SK-N-SH (cell line): ENCODE measurements around the gene TACR2. TPM values are rescaled to one million over a fixed set of nuclear protein-coding genes. Genes with fewer than 3 reads are reported as not detected.

Source experiments
- CTCF ChIA-PET: fragments of 300-600, 350-600 bp; formaldehyde crosslinking; extraction: SDS; loops from one replicate; lab custom pipeline; 2021; lab: Yijun Ruan, JAX
- POLR2A ChIA-PET: fragments of 350-600 bp; sonication (Branson Sonifier 250); formaldehyde crosslinking; extraction: SDS; loops from one replicate; lab custom pipeline; 2020; ENCODE audit warnings: antibody characterized with exemption, inconsistent platforms; lab: Yijun Ruan, JAX
- DNase-seq: peaks from one replicate; pipeline ENCODE4 v3.0.0; 2012
- H2AFZ ChIP-seq: fragments of 200-600 bp; sonication (generic); 2 replicates; pipeline ENCODE4 v1.8.1; 2016; ENCODE audit warnings: antibody characterized with exemption, mild to moderate bottlenecking, low read depth
- H3F3A ChIP-seq: fragments of 200-600 bp; sonication (generic); replicated peaks from 2 replicates; pipeline ENCODE3; 2016; ENCODE audit warnings: antibody characterized with exemption, mild to moderate bottlenecking; ENCODE audit not compliant: insufficient read depth
- H3K27ac ChIP-seq, 2 experiments: fragments of 200-500 bp in 1 of 2; fragments of 200-600 bp in 1 of 2; sonication (Bioruptor generic) in 1 of 2; sonication (generic), shearing (Covaris generic) in 1 of 2; 2 replicates each; pipeline versions ENCODE4 v1.5.1 to v1.6.1; 2014 to 2016; ENCODE audit warnings: low read depth in 2 of 2, inconsistent platforms in 1 of 2, low read length in 1 of 2, mild to moderate bottlenecking in 1 of 2, mixed read lengths in 1 of 2
- H3K27me3 ChIP-seq: fragments of 200-600 bp; sonication (generic), shearing (Covaris generic); 2 replicates; pipeline ENCODE4 v1.6.1; 2016; ENCODE audit warnings: mixed run types; ENCODE audit not compliant: insufficient read depth
- H3K36me3 ChIP-seq, 2 experiments: fragments of 200-500 bp in 1 of 2; fragments of 200-600 bp in 1 of 2; sonication (Bioruptor generic) in 1 of 2; sonication (generic) in 1 of 2; replicated peaks in 1 of 2; 2 replicates each; pipeline versions ENCODE3 to v1.5.1; 2014 to 2016; ENCODE audit warnings: low read length in 1 of 2, mild to moderate bottlenecking in 1 of 2; ENCODE audit not compliant: insufficient read depth in 2 of 2, control insufficient read depth in 1 of 2
- H3K4me1 ChIP-seq, 2 experiments: fragments of 200-500 bp in 1 of 2; fragments of 200-600 bp in 1 of 2; sonication (Bioruptor generic) in 1 of 2; sonication (generic), shearing (Covaris generic) in 1 of 2; 2 replicates each; pipeline versions ENCODE4 v1.5.1 to v1.6.1; 2014 to 2016; ENCODE audit warnings: low read depth in 1 of 2, low read length in 1 of 2, mixed run types in 1 of 2; ENCODE audit not compliant: insufficient read depth in 2 of 2, control insufficient read depth in 1 of 2
- H3K4me2 ChIP-seq: fragments of 200-600 bp; sonication (generic), shearing (Covaris generic); 2 replicates; pipeline ENCODE4 v1.6.1; 2017; ENCODE audit warnings: mixed run types
- H3K4me3 ChIP-seq, 2 experiments: fragments of 200-500 bp in 1 of 2; fragments of 200-600 bp in 1 of 2; sonication (Bioruptor generic) in 1 of 2; sonication (generic), shearing (Covaris generic) in 1 of 2; 2 replicates each; pipeline versions ENCODE4 v1.5.1 to v1.8.1; 2014 to 2016; ENCODE audit warnings: low read depth in 2 of 2, inconsistent platforms in 1 of 2, low read length in 1 of 2, mild to moderate bottlenecking in 1 of 2, mixed read lengths in 1 of 2, moderate library complexity in 1 of 2
- H3K79me2 ChIP-seq: fragments of 200-600 bp; sonication (generic); 2 replicates; pipeline ENCODE4 v1.8.1; 2017; ENCODE audit warnings: mild to moderate bottlenecking; ENCODE audit not compliant: insufficient read depth
- H3K9ac ChIP-seq: fragments of 200-600 bp; sonication (generic); 2 replicates; pipeline ENCODE4 v1.6.1; 2017; ENCODE audit warnings: mixed run types
- H3K9me2 ChIP-seq: fragments of 200-600 bp; sonication (generic); 2 replicates; pipeline ENCODE4 v1.6.1; 2017; ENCODE audit warnings: mixed run types
- H3K9me3 ChIP-seq: fragments of 200-600 bp; sonication (generic); 2 replicates; pipeline ENCODE4 v1.6.1; 2017; ENCODE audit warnings: mixed run types, mild to moderate bottlenecking, moderate library complexity
- H4K20me1 ChIP-seq: fragments of 200-600 bp; sonication (generic); 2 replicates; pipeline ENCODE4 v1.6.1; 2017; ENCODE audit warnings: mild to moderate bottlenecking, mixed run types; ENCODE audit not compliant: insufficient read depth
- GATA2 ChIP-seq: sonication (generic); formaldehyde crosslinking; IDR thresholded peaks from 2 replicates; pipeline ENCODE4 v1.5.0; 2020; ENCODE audit warnings: mild to moderate bottlenecking, missing genetic modification reagents
- MEF2A ChIP-seq: IDR thresholded peaks from 2 replicates; pipeline ENCODE4 v1.4.0; 2012; ENCODE audit warnings: low read depth, borderline replicate concordance
- MXI1 ChIP-seq: IDR thresholded peaks from 2 replicates; pipeline ENCODE4 v1.6.1; 2012; ENCODE audit warnings: mild to moderate bottlenecking, low read depth, low read length, improper control_type of control experiment
- RCOR1 ChIP-seq: fragments of 150-350 bp; IDR thresholded peaks from 2 replicates; pipeline ENCODE4 v1.6.1; 2017; ENCODE audit warnings: antibody characterized with exemption, low read length
- REST ChIP-seq: IDR thresholded peaks from 2 replicates; pipeline ENCODE4 v1.6.1; 2012; ENCODE audit warnings: mild to moderate bottlenecking, low read depth, low read length, moderate library complexity
- WGBS: methylation state at CpG from one replicate; pipeline ENCODE4 v1.1.6; 2017; ENCODE audit warnings: low lambda C conversion rate; 5-methylcytosine and 5-hydroxymethylcytosine counted together
- polyA plus RNA-seq, 3 experiments: library from polyadenylated mRNA; depleted of rRNA; stranded (reverse); fragments of >200 nt; gene quantifications; 2 replicates each; pipeline ENCODE4 v1.2.3, GENCODE V29; 2012
- TF ChIP-seq, protein P1 (sequence below): fragments of 200-600 bp; sonication (generic); IDR thresholded peaks from 2 replicates; pipeline ENCODE4 v1.6.1; 2017; ENCODE audit warnings: antibody characterized with exemption, mild to moderate bottlenecking, moderate library complexity
- TF ChIP-seq, protein P2 (sequence below): fragments of 150-350 bp; IDR thresholded peaks from 2 replicates; pipeline ENCODE4 v1.6.1; 2016; ENCODE audit warnings: mild to moderate bottlenecking, low read depth, low read length

Gene TACR2
- polyA plus RNA-seq, 1 of the 3 experiments (the other 2 are of a cell fraction), result 0.02 TPM

GRCh38 chr10:69445041-69445440, 28.3 kb upstream of the TACR2 start:
- 71% methylated on average over 4 of the region's 4 CpGs for WGBS
- no peak overlapping the region for H3K9ac ChIP-seq
- H3K27me3 ChIP-seq, result no peaks in the 10 kb centered on the region
- no peaks in the 10 kb centered on the region for H3K9me3 ChIP-seq
- ChIA-PET CTCF (interaction anchor here (1.7 kb wide), 1 partner anchor 10 kb away, joined by 4 read pairs; no protein-coding TSS in a partner anchor), POLR2A (no interaction called here)
- no peak overlapping the region for H2AFZ ChIP-seq
- H3K4me3 ChIP-seq, result no peak overlapping the region
- peaks cover 2 to 29% of the 10 kb centered on the region in 2 experiments; a peak in 3 of 4 replicates for H3K4me1 ChIP-seq
- H3F3A ChIP-seq, result peaks cover 20% of the 10 kb centered on the region
- H3K79me2 ChIP-seq, result no peaks in the 10 kb centered on the region
- no peak for DNase-seq
- no peak for TF ChIP-seq MEF2A
- no peaks in the 10 kb centered on the region for H3K36me3 ChIP-seq
- H3K4me2 ChIP-seq, result no peak overlapping the region
- no peaks in the 10 kb centered on the region for H3K9me2 ChIP-seq
- no peaks in the 10 kb centered on the region for H4K20me1 ChIP-seq
- no peak overlapping the region for H3K27ac ChIP-seq

- H3K9me2 ChIP-seq, result no peaks in the 10 kb centered on the region
- no peak for DNase-seq
- H2AFZ ChIP-seq, result no peak overlapping the region
- H3K9ac ChIP-seq, result no peak overlapping the region
- POLR2A ChIA-PET, result no interaction called here
- H3K27me3 ChIP-seq, result no peaks in the 10 kb centered on the region
- H3K9me3 ChIP-seq, result no peaks in the 10 kb centered on the region
- no peak overlapping the region for H3K27ac ChIP-seq
- TF ChIP-seq MXI1 (no peak), MEF2A (no peak), RCOR1 (no peak), REST (no peak), GATA2 (CRISPR knock-in tag) (no peak)
- TF ChIP-seq, protein P1, sequence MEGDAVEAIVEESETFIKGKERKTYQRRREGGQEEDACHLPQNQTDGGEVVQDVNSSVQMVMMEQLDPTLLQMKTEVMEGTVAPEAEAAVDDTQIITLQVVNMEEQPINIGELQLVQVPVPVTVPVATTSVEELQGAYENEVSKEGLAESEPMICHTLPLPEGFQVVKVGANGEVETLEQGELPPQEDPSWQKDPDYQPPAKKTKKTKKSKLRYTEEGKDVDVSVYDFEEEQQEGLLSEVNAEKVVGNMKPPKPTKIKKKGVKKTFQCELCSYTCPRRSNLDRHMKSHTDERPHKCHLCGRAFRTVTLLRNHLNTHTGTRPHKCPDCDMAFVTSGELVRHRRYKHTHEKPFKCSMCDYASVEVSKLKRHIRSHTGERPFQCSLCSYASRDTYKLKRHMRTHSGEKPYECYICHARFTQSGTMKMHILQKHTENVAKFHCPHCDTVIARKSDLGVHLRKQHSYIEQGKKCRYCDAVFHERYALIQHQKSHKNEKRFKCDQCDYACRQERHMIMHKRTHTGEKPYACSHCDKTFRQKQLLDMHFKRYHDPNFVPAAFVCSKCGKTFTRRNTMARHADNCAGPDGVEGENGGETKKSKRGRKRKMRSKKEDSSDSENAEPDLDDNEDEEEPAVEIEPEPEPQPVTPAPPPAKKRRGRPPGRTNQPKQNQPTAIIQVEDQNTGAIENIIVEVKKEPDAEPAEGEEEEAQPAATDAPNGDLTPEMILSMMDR, result no peak
- TF ChIP-seq, protein P2, sequence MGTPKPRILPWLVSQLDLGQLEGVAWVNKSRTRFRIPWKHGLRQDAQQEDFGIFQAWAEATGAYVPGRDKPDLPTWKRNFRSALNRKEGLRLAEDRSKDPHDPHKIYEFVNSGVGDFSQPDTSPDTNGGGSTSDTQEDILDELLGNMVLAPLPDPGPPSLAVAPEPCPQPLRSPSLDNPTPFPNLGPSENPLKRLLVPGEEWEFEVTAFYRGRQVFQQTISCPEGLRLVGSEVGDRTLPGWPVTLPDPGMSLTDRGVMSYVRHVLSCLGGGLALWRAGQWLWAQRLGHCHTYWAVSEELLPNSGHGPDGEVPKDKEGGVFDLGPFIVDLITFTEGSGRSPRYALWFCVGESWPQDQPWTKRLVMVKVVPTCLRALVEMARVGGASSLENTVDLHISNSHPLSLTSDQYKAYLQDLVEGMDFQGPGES, result no peak
- no peaks in the 10 kb centered on the region for H3K36me3 ChIP-seq
- H3F3A ChIP-seq, result peaks cover 20% of the 10 kb centered on the region
- H4K20me1 ChIP-seq, result no peaks in the 10 kb centered on the region
- peaks cover 10 to 29% of the 10 kb centered on the region in 2 experiments for H3K4me1 ChIP-seq
- WGBS, result 90% methylated on average over 1 of the region's 1 CpG
- no peak overlapping the region for H3K4me3 ChIP-seq
- H3K4me2 ChIP-seq, result no peak overlapping the region
- CTCF ChIA-PET, result interaction anchor here (0.8 kb wide), 1 partner anchor 472 kb away, joined by 3 read pairs; no protein-coding TSS in a partner anchor
- no peaks in the 10 kb centered on the region for H3K79me2 ChIP-seq
Observed at GRCh38 chr10:69443354-69443753, 26.6 kb upstream of the TACR2 start.
